ENCODE measurements around the gene ARMC6.
A peak's percentile ranks its signal among the peaks of the same experiment; 100 is the strongest.

The ARMC6 gene

DNA sequence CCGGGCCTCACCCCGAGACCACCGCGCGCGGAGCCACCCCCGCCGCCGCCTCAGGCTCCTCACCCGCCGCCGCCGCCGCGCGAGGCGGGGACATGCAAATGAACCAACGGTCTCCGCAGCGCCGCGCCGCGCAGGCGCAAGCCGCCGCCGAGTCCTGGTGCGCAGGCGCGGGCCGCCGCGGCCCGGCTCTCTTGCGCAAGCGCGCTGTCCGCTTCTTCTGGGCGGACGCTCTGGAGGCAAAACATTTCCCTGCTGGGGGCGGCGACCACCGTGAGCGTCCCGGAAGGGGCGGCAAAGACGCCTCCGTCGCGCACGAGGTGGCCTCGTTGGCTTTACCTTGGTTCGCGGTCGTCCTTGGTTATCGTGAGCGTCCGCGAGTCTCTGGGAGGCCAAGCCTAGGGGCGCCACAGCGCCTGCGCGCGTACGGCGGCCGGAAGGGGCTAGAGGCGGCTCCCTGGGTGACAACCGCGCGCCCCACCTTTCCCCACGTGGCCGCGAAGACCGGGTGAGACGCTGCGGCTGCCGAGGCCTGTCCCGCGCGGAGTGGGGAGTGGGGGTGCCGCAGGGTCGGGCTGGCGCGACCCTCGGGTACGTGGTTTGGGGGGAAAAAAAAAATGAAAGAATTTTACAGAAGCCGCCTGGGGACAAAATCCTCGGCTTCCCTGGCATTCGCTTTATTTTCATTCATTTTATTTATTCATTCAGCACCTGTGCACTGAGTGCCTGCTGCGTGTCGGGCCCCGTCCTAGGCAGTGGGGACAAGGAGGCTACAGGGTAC, at the start of gene ARMC6, which contains the start of gene SUGP2:
ARMC6 (plus strand) TSS at position 178 of the 778 bp plus-strand sequence. CDS start 607 bp downstream, outside the sequence.
SUGP2 (minus strand) TSS at position 92 of the 778 bp plus-strand sequence. CDS start 2,446 bp downstream, outside the sequence.
- Mint-ChIP-seq H3K9me3 (no peaks in the 10 kb centered on the region), H3K27ac (peak within 1 kb of the TSS; percentile 93), H3K4me1 (peaks cover 17 to 29% of the 10 kb centered on the region in 2 donors), H3K36me3 (peaks cover 18 to 33% of the 10 kb centered on the region in 2 donors), H3K27me3 (no peaks in the 10 kb centered on the region), H3K4me3 (peak within 1 kb of the TSS; percentile 88 to 92)
- peak; percentile 84 to 85 for ATAC-seq (replicated peaks)
- DNase-seq: peak; percentile 90

DNA sequence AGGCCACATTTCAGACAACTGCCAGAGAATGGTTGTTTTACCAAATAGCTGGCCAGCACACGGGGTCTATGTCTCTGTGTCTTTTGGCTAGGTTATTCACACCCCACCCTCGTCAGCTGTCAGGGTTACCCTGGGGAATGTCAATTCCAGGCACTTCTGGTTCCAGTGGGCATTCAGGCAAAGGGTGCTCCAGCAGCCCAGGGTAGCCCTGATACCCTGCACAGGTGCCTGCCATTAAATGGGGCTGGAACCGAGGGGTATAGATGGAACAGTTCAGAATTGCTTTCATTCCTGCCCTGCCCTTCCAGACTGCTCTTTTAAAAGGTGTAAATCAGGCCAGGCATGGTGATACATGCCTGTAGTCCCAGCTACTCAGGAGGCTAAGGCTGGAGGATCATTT, 49.2 kb upstream of the ARMC6 start:
- peaks cover 22 to 27% of the 10 kb centered on the region in 2 donors for H3K27me3 Mint-ChIP-seq
- H3K27ac Mint-ChIP-seq: no peak overlapping the region
- H3K4me3 Mint-ChIP-seq: no peak overlapping the region
- ATAC-seq (replicated peaks): no peak
- peaks cover 2 to 8% of the 10 kb centered on the region in 2 donors for H3K4me1 Mint-ChIP-seq
- DNase-seq: no peak
- H3K9me3 Mint-ChIP-seq: no peaks in the 10 kb centered on the region
- H3K36me3 Mint-ChIP-seq: peaks cover 2% of the 10 kb centered on the region in 2 donors

DNA sequence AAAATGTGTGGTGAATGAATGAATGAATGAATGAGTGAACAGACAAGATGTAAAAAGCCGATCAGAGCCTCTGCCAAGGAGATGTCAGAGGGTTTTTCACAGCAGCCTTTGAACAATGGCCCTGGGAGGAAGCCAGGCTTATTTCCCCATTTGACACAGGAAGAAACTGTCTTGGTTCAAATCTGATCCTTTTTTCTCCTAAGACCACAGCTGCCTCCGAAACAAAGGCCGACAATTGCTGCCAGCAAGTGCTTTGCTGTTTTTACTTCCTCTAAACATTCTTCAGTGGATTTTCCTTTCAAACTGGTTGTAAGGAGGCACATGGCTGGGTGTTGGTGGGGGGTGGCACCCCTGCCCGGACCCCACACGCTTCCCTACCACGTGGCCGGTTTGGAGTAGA, 48.1 kb upstream of the ARMC6 start:
- Mint-ChIP-seq H3K9me3 (no peaks in the 10 kb centered on the region), H3K36me3 (peaks cover 3 to 4% of the 10 kb centered on the region in 2 donors), H3K27me3 (peaks cover 21 to 27% of the 10 kb centered on the region in 2 donors), H3K4me1 (peaks cover 2 to 8% of the 10 kb centered on the region in 2 donors), H3K27ac (no peak overlapping the region), H3K4me3 (no peak overlapping the region)
- peak in 1 of 2 donors; percentile 13 for ATAC-seq (replicated peaks)
- no peak for DNase-seq

DNA sequence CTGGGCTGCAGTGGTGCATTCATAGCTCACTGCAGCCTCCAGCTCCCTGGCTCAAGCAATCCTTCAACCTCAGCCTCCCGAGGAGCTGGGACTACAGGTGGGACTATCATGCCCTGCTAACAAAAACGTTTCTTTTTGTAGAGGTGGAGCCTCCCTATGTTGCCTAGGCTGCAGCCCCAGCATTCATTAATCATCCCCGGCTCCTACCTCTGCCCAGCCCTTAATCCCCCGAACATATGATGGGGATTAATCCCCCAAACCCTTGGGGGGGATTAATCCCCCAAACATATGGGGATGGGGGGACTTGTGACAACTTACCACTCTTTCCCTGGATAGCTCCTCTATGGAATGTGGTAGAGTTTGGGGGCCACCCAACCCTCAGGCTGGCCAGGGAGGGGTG, 45.9 kb upstream of the ARMC6 start:
- ATAC-seq (replicated peaks) (no peak), DNase-seq (no peak)
- Mint-ChIP-seq H3K4me1 (peaks cover 2 to 8% of the 10 kb centered on the region in 2 donors), H3K4me3 (no peak overlapping the region), H3K27me3 (peaks cover 4 to 9% of the 10 kb centered on the region in 2 donors), H3K27ac (no peak overlapping the region), H3K36me3 (peaks cover 13% of the 10 kb centered on the region in 2 donors), H3K9me3 (no peaks in the 10 kb centered on the region)

DNA sequence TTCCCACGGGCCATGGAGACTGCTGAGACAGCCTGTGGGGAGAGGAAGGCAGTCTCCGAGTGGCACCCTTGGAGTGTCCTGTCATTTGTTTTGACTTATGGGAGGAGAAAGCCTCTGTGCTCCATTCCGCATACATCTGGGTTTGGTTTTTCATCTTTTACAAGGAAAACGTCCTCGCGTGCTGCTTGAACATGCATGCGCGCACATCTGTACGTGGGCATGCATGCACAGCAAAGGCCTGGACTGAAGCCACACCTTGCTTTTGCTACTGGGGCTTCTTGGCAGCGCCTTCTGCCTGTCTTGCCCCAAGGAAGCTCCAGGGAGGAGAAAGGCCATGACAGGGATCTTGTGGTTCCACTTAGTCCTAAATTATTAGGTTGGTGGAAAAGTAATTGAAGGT, 44.1 kb upstream of the ARMC6 start:
- no peak overlapping the region for H3K27ac Mint-ChIP-seq

DNA sequence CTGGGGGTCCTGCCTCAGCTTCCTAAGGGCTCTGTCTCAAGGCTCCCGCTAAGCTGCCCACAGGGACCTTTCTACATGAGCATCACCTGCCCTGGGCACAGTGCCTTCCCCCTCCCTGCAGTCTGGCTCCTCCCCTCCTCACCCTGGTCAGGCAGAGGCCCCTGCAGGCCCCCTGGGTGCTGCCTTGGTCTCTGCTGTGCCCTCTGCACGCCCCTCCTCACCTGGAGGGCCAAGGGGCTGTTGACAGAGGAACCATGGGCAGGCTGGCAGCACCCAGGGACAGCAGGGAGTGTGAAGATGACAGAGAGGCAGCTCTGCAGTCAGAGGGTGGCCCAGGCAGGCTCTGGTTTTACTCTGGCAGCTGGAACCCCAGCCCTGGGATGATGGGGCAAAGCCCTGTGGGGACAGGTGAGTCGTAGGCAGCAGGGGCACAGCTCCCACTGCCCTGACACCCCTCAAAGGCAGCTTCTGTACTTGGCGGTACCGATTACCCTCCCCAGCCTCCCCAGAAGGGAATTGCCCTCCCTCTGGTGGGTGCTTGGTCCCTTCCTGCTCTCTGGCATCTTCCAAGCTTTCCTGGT, 43.2 kb upstream of the ARMC6 start:
- Mint-ChIP-seq H3K4me1 (peaks cover 0 to 4% of the 10 kb centered on the region in 2 donors), H3K4me3 (no peak overlapping the region), H3K27me3 (peaks cover 0 to 5% of the 10 kb centered on the region in 2 donors), H3K27ac (no peak overlapping the region), H3K9me3 (no peaks in the 10 kb centered on the region), H3K36me3 (peaks cover 34 to 36% of the 10 kb centered on the region in 2 donors)
- no peak for DNase-seq
- peak; percentile 21 to 23 for ATAC-seq (replicated peaks)

More for the DNA sequence above, 44.1 kb upstream of the ARMC6 start:
- Mint-ChIP-seq H3K4me1 (peaks cover 2 to 8% of the 10 kb centered on the region in 2 donors), H3K4me3 (no peak overlapping the region), H3K36me3 (peaks cover 29 to 32% of the 10 kb centered on the region in 2 donors), H3K9me3 (no peaks in the 10 kb centered on the region), H3K27me3 (peaks cover 0 to 5% of the 10 kb centered on the region in 2 donors)
- ATAC-seq (replicated peaks) (no peak), DNase-seq (no peak)

DNA sequence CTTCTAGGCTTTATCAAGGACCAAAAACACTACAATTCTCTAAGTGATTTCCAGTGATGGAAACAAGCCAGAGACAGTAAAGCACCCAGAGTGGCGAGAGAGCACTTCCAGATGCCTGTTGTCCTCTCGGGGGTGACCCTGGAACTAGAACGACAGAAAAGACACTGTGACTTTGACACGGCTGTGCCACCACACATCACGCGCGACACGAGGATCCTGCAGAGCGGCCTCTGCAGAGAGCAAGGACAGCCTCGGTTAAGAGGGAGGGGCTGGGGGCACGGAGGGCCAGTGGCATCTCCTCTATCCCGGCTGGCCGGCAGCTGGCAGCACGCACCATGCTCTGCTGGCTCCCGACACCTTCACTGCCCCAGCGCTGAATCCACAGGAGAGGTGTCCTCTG, 42.4 kb upstream of the ARMC6 start:
- no peaks in the 10 kb centered on the region for H3K4me1 Mint-ChIP-seq
- H3K27ac Mint-ChIP-seq: no peak overlapping the region
- H3K4me3 Mint-ChIP-seq: no peak overlapping the region
- peaks cover 41% of the 10 kb centered on the region in 2 donors for H3K36me3 Mint-ChIP-seq
- ATAC-seq (replicated peaks) (no peak), DNase-seq (no peak)
- H3K9me3 Mint-ChIP-seq: no peaks in the 10 kb centered on the region
- no peaks in the 10 kb centered on the region for H3K27me3 Mint-ChIP-seq

DNA sequence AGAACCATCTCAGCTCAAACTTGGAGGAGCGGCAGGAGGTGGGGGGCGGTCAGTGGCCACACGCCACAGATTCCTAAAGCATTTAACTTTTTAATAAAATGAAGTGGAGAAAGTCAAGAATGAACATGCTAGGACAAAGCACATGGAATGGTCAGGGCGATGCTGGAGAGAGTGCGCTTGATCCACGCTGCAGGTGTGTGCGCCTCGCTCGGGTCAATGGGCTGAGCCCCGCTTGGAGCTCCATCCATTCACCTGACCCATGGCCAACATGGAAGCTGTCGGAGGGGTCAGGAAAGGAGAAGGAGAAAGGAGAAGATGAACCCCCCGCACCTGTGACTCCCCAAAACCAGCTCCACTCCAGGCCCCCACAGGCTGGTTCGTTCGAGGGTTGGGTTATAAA, 41.9 kb upstream of the ARMC6 start:
- H3K4me1 Mint-ChIP-seq: no peaks in the 10 kb centered on the region
- no peak overlapping the region for H3K4me3 Mint-ChIP-seq
- ATAC-seq (replicated peaks) (no peak), DNase-seq (no peak)
- no peak overlapping the region for H3K27ac Mint-ChIP-seq
- H3K36me3 Mint-ChIP-seq: peaks cover 42 to 43% of the 10 kb centered on the region in 2 donors
- H3K27me3 Mint-ChIP-seq: no peaks in the 10 kb centered on the region
- no peaks in the 10 kb centered on the region for H3K9me3 Mint-ChIP-seq

DNA sequence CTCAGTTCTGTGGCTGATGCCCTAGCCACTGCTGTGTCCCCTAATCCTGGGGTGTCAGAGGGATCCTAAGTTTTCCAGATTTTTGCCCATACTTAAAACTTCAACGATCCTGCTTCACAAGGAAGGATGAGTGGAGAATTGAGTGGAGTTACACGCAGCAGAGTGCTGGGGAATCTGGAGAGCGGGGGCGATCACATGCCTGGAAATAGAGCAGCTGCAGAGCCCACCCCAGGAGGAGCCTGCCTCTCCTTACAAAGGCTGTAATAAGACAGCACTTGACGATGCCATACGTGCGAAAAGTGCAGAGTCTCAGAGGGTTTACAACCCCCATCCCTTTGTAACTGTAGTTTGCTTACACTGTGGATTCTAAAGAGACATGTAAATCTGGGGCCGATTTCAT, 40.7 kb upstream of the ARMC6 start:
- H3K27ac Mint-ChIP-seq: peak overlapping the region; percentile 69
- H3K27me3 Mint-ChIP-seq: no peaks in the 10 kb centered on the region
- no peaks in the 10 kb centered on the region for H3K4me1 Mint-ChIP-seq
- H3K9me3 Mint-ChIP-seq: no peaks in the 10 kb centered on the region
- DNase-seq: no peak
- no peak for ATAC-seq (replicated peaks)
- no peak overlapping the region for H3K4me3 Mint-ChIP-seq
- H3K36me3 Mint-ChIP-seq: peaks cover 47 to 50% of the 10 kb centered on the region in 2 donors

DNA sequence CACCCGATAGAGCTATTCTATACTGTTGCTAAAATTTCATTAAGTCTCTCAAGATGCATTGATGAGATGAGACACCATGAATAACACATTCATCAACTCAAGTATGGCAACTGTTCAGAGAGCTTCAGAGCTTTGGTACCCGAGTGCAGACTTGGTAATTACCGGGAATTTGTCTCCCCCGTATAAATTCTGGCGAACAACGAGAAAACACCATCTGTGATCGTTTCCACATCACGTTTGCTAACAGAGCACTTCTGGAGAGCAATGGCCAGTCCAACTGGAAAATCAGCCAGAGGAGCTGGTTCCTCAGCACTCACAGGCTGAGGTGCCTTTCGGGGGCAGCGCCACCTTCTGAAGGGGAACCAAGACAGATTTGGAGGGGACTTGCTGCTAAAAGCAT, 40.3 kb upstream of the ARMC6 start:
- no peaks in the 10 kb centered on the region for H3K9me3 Mint-ChIP-seq
- H3K27ac Mint-ChIP-seq: no peak overlapping the region
- ATAC-seq (replicated peaks) (no peak), DNase-seq (no peak)
- H3K4me3 Mint-ChIP-seq: no peak overlapping the region
- H3K36me3 Mint-ChIP-seq: peaks cover 47 to 54% of the 10 kb centered on the region in 2 donors
- H3K4me1 Mint-ChIP-seq: no peaks in the 10 kb centered on the region
- no peaks in the 10 kb centered on the region for H3K27me3 Mint-ChIP-seq

DNA sequence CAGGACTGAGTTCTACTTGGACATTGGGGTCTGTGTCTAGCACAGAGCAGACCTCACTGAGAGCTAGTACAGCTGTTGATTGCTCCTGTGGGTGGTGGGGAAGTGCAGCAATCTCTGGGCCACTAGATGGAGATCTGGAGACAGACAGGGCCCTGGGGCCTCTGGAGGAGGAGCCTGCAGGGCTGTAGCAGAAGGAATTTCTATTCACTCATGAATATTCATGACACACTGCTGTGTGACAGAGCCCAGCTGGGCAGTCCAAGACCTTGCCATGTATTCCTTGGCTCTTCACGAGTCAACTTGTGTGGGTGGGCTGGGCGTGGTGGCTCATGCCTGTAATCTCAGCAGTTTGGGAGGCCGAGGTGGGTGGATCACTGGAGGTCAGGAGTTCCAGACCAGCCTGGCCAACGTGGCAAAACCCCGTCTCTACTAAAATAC, 37.6 kb upstream of the ARMC6 start:
- ATAC-seq (replicated peaks) (peak; percentile 80 to 82), DNase-seq (peak; percentile 5)
- Mint-ChIP-seq H3K36me3 (peaks cover 62 to 72% of the 10 kb centered on the region in 2 donors), H3K9me3 (no peaks in the 10 kb centered on the region), H3K4me3 (no peak overlapping the region), H3K4me1 (peaks cover 9 to 10% of the 10 kb centered on the region in 2 donors), H3K27me3 (no peaks in the 10 kb centered on the region), H3K27ac (no peak overlapping the region)

DNA sequence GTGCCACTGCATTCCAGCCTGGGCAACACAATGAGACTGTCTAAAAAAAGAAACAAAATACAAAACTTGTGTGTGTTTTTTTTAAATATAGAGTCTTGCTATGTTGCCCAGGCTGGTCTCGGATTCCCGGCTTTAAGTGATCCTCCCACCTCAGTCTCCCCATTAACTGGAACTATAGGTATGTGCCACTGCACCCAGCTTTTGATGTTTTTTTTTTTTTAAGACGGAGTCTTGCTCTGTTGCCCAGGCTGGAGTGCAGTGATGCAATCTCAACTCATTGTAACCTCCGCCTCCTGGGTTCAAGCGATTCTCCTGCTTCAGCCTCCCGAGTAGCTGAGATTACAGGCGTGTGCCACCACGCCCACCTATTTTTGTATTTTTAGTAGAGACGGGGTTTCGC, 37.1 kb upstream of the ARMC6 start:
- H3K4me1 Mint-ChIP-seq: peaks cover 9 to 10% of the 10 kb centered on the region in 2 donors
- ATAC-seq (replicated peaks) (no peak), DNase-seq (no peak)
- no peak overlapping the region for H3K4me3 Mint-ChIP-seq
- no peaks in the 10 kb centered on the region for H3K9me3 Mint-ChIP-seq
- no peaks in the 10 kb centered on the region for H3K27me3 Mint-ChIP-seq
- no peak overlapping the region for H3K27ac Mint-ChIP-seq
- H3K36me3 Mint-ChIP-seq: peaks cover 60 to 71% of the 10 kb centered on the region in 2 donors

DNA sequence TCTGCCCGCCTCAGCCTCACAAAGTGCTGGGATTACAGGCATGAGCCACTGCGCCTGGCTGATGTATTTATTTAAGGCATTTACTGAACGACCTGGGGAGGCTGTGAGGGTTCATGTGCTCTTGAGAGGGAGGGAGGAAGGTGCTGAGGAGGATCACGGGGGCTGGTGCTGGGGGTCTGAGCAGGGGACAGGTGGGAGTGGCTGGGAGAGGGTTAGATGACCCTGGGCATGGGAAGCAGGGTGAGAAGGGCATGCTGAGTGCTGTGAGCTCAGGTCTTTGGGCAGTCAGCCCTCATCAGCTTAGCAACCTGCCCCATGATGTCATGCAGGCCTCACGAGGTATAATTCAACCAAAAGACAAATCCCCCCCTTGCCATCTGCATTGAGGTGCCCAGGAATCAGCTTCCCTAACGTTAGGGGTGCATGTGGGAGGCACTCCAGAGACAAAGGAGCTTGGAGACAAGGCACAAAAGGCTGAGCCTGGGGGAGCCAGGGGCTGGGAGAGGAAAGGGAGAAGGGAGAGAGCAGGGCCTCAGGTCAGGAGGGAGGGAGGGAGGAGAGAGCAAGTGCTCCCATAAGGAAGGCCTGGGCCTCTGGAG, 36.5 kb upstream of the ARMC6 start:
- no peaks in the 10 kb centered on the region for H3K27me3 Mint-ChIP-seq
- no peak overlapping the region for H3K27ac Mint-ChIP-seq
- ATAC-seq (replicated peaks) (no peak), DNase-seq (no peak)
- peaks cover 60 to 74% of the 10 kb centered on the region in 2 donors for H3K36me3 Mint-ChIP-seq
- peaks cover 9 to 10% of the 10 kb centered on the region in 2 donors for H3K4me1 Mint-ChIP-seq
- H3K4me3 Mint-ChIP-seq: no peak overlapping the region
- H3K9me3 Mint-ChIP-seq: no peaks in the 10 kb centered on the region

DNA sequence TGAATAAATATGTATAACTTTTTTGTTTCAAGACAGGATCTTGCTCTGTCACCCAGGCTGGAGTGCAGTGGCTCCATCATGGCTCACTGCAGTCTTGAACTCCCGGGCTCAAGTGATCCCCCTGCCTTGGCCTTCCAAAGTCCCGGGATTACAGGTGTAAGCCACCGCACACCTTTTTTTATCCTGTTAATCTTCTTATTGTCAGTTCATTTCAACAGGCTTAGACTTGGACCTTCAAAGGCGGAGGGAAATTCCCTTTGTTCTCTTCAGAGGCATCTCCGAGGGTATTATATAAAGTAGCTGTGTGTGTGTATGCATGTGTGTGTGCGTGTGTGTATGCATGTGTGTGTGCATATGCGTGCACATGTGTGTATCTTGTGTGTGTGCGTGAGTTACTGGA, 35.1 kb upstream of the ARMC6 start:
- no peak overlapping the region for H3K4me3 Mint-ChIP-seq
- peaks cover 9 to 10% of the 10 kb centered on the region in 2 donors for H3K4me1 Mint-ChIP-seq
- H3K27ac Mint-ChIP-seq: no peak overlapping the region
- DNase-seq (no peak), ATAC-seq (replicated peaks) (no peak)
- H3K9me3 Mint-ChIP-seq: no peaks in the 10 kb centered on the region
- H3K27me3 Mint-ChIP-seq: no peaks in the 10 kb centered on the region
- H3K36me3 Mint-ChIP-seq: peaks cover 59 to 74% of the 10 kb centered on the region in 2 donors

All from stimulated activated naive B cell treated with anti-CD40 and anti-IgM and Interleukin-4, amounts not matched to agents 10 μg/mL and 1 μg/mL and 100 μg/mL, for 72 hours (primary cell).